ENCODE data around the gene MAPRE3. TPM values are rescaled to one million over a fixed set of nuclear protein-coding genes. Genes with fewer than 3 reads are reported as not detected.

Gene MAPRE3
- total RNA-seq, 1 experiment from 2014 or later: 11.6 TPM

GRCh38 chr2:27003007-27003406 is 32.6 kb downstream of the MAPRE3 start:
- no TSS peak for BruUV-seq (replicated peaks)
- CTCF ChIA-PET: no interaction called here
- H3K4me3 ChIP-seq (ENCODE audit: low read depth in 2 of 2, low read length in 2 of 2): no peak overlapping the region
- no peaks in the 10 kb centered on the region; the same call in 1 of the 2 replicates for H3K4me1 ChIP-seq (ENCODE audit: control insufficient read depth, insufficient read depth, low read length)
- intact Hi-C loops (cut with micrococcal nuclease; ENCODE audit: unreplicated experiment): no loop called here
- no peak for TF ChIP-seq REST (IDR thresholded peaks at IDR 0.05; ENCODE audit: insufficient read depth in 1 of 2, low read depth in 2 of 2, low read length in 1 of 2)
- no peak for TF ChIP-seq TCF7L2 (IDR thresholded peaks at IDR 0.05; ENCODE audit: low read depth, low read length)
- no peak for TF ChIP-seq SIN3A (IDR thresholded peaks at IDR 0.05; ENCODE audit: borderline replicate concordance, insufficient read depth, low read depth, low read length)
- no peak for TF ChIP-seq CTCF (IDR thresholded peaks at IDR 0.05)
- no peak for TF ChIP-seq POLR2AphosphoS5 (IDR thresholded peaks at IDR 0.05; ENCODE audit: low read depth, low read length)
- no peaks in the 10 kb centered on the region for H3K36me3 ChIP-seq (ENCODE audit: control insufficient read depth, insufficient read depth, low read length)
- ATAC-seq: no peak; the same call in 1 of the 2 replicates
- no peaks in the 10 kb centered on the region for H3K9me3 ChIP-seq (ENCODE audit: control insufficient read depth, insufficient read depth, low read depth, low read length)
- POLR2A ChIA-PET: no interaction called here
- no peak overlapping the region for H3K27ac ChIP-seq (ENCODE audit: low read length)
- in situ Hi-C loops (cut with HindIII; ENCODE audit: low pct_unique_long_range_greater_than_20kb, low sequenced_read_pairs): no loop called here
- no peaks in the 10 kb centered on the region for H3K27me3 ChIP-seq (ENCODE audit: control insufficient read depth, insufficient read depth, low read length)
- no peak for DNase-seq (ENCODE audit: low read depth, low spot score)

GRCh38 chr2:27003857-27004256 is 33.4 kb downstream of the MAPRE3 start:
- Histone ChIP-seq H3K4me3 (ENCODE audit: low read depth in 2 of 2, low read length in 2 of 2) (no peak overlapping the region), H3K9me3 (ENCODE audit: control insufficient read depth, insufficient read depth, low read depth, low read length) (no peaks in the 10 kb centered on the region), H3K4me1 (ENCODE audit: control insufficient read depth, insufficient read depth, low read length) (no peaks in the 10 kb centered on the region; the same call in 1 of the 2 replicates), H3K27me3 (ENCODE audit: control insufficient read depth, insufficient read depth, low read length) (no peaks in the 10 kb centered on the region), H3K36me3 (ENCODE audit: control insufficient read depth, insufficient read depth, low read length) (no peaks in the 10 kb centered on the region), H3K27ac (ENCODE audit: low read length) (no peak overlapping the region)
- ChIA-PET POLR2A (no interaction called here), CTCF (no interaction called here)
- in situ Hi-C loops (cut with HindIII; ENCODE audit: low pct_unique_long_range_greater_than_20kb, low sequenced_read_pairs) (no loop called here), intact Hi-C loops (cut with micrococcal nuclease; ENCODE audit: unreplicated experiment) (no loop called here)
- no TSS peak for BruUV-seq (replicated peaks)
- TF ChIP-seq CTCF (IDR thresholded peaks at IDR 0.05): no peak
- TF ChIP-seq REST (IDR thresholded peaks at IDR 0.05; ENCODE audit: insufficient read depth in 1 of 2, low read depth in 2 of 2, low read length in 1 of 2): no peak
- TF ChIP-seq SIN3A (IDR thresholded peaks at IDR 0.05; ENCODE audit: borderline replicate concordance, insufficient read depth, low read depth, low read length): no peak
- TF ChIP-seq POLR2AphosphoS5 (IDR thresholded peaks at IDR 0.05; ENCODE audit: low read depth, low read length): no peak
- TF ChIP-seq TCF7L2 (IDR thresholded peaks at IDR 0.05; ENCODE audit: low read depth, low read length): no peak
- DNase-seq (ENCODE audit: low read depth, low spot score) (no peak), ATAC-seq (no peak)
